Hepatocyte (in vitro differentiated cells): ENCODE data around the gene PGPEP1.

Experiments
- CTCF ChIP-seq: fragments of 200-600 bp; sonication (generic); IDR thresholded peaks from 2 replicates; pipeline ENCODE4 v1.5.1; 2016; ENCODE audit warnings: antibody characterized with exemption, mild to moderate bottlenecking; ENCODE audit not compliant: poor library complexity
- EZH2 ChIP-seq: fragments of 200-600 bp; sonication (generic); IDR thresholded peaks from 2 replicates; pipeline ENCODE4 v1.6.1; 2016; ENCODE audit warnings: antibody characterized with exemption, mild to moderate bottlenecking, borderline replicate concordance
- EZH2phosphoT487 ChIP-seq: fragments of 200-600 bp; sonication (generic); IDR thresholded peaks from one replicate; pipeline ENCODE4 v1.6.1; 2018; ENCODE audit warnings: antibody characterized with exemption, mild to moderate bottlenecking, low read depth, moderate library complexity; ENCODE audit not compliant: unreplicated experiment, severe bottlenecking

- no peak for TF ChIP-seq CTCF
- no peak for TF ChIP-seq EZH2phosphoT487
- no peak for TF ChIP-seq EZH2
These were observed 33.1 kb downstream of the PGPEP1 start for GRCh38 chr19:18373407-18373891.
